Measurements from ENCODE around the gene LMTK2. TPM values are rescaled to one million over a fixed set of nuclear protein-coding genes. Genes with fewer than 3 reads are reported as not detected.

Gene LMTK2
- 6.9 TPM in 2 replicates for total RNA-seq
- polyA plus RNA-seq, result 5.2 and 5.7 TPM in 2 replicates
- polyA plus RNA-seq (2012), result 3.3 and 3.7 TPM in 2 replicates
- polyA minus RNA-seq (ENCODE audit: low replicate concordance), result 11.0 and 11.9 TPM in 2 replicates

GRCh38 chr7:98106647-98107312 is at the start of gene LMTK2:
Gene LMTK2 (plus strand): TSS chr7:98106862. CDS start chr7:98107178, 316 bp downstream.
- peak within 1 kb of the TSS; percentile 93 for H3K4me2 ChIP-seq (ENCODE audit: extremely low read depth, insufficient read depth, low read length)
- peaks cover 2% of the 10 kb centered on the region for H3K4me1 ChIP-seq (ENCODE audit: control insufficient read depth, extremely low read depth, insufficient read depth, low read length)
- H3K9ac ChIP-seq (ENCODE audit: insufficient read depth, low read length), result peak within 1 kb of the TSS; percentile 86
- peak within 1 kb of the TSS; percentile 69 for H3K27ac ChIP-seq (ENCODE audit: insufficient read depth, low read length)
- H3K4me3 ChIP-seq (replicated peaks in 1 of 4; ENCODE audit: control extremely low read depth in 1 of 4, insufficient read depth in 1 of 4, low read depth in 3 of 4, low read length in 4 of 4), result peak within 1 kb of the TSS; percentile 81 to 93 (median 86)
- peaks cover 8% of the 10 kb centered on the region for H3K79me2 ChIP-seq (ENCODE audit: control insufficient read depth, insufficient read depth, low read length)
- no peaks in the 10 kb centered on the region for H3K27me3 ChIP-seq (ENCODE audit: control insufficient read depth, insufficient read depth, low read length)
- no peaks in the 10 kb centered on the region for H3K36me3 ChIP-seq (ENCODE audit: control insufficient read depth, insufficient read depth, low read length)
- DNase-seq (ENCODE audit: low read depth in 2 of 2), result peak; percentile 82 to 88
- TF ChIP-seq CTCF (conservative IDR thresholded peaks at IDR 0.05 in 1 of 2, IDR thresholded peaks at IDR 0.05 in 1 of 2; ENCODE audit: low read depth in 1 of 2, low read length in 2 of 2) (peak; percentile 80 to 83), EZH2 (IDR thresholded peaks at IDR 0.05; ENCODE audit: low read length, missing control alignments) (no peak)
- no peaks in the 10 kb centered on the region for H4K20me1 ChIP-seq (ENCODE audit: control insufficient read depth, extremely low read depth, insufficient read depth, low read length)
- peak within 1 kb of the TSS; percentile 96 for H2AFZ ChIP-seq (ENCODE audit: low read length)
- no peaks in the 10 kb centered on the region for H3K9me3 ChIP-seq (ENCODE audit: control insufficient read depth, insufficient read depth, low read depth, low read length)

- H3K9me3 ChIP-seq (ENCODE audit: control insufficient read depth, insufficient read depth, low read depth, low read length), result no peaks in the 10 kb centered on the region
- no peak overlapping the region for H3K4me2 ChIP-seq (ENCODE audit: extremely low read depth, insufficient read depth, low read length)
- H3K9ac ChIP-seq (ENCODE audit: insufficient read depth, low read length), result no peak overlapping the region
- H3K27me3 ChIP-seq (ENCODE audit: control insufficient read depth, insufficient read depth, low read length), result no peaks in the 10 kb centered on the region
- no peaks in the 10 kb centered on the region for H4K20me1 ChIP-seq (ENCODE audit: control insufficient read depth, extremely low read depth, insufficient read depth, low read length)
- H3K27ac ChIP-seq (ENCODE audit: insufficient read depth, low read length), result no peak overlapping the region
- DNase-seq (ENCODE audit: low read depth in 2 of 2), result no peak
- no peak overlapping the region for H3K4me3 ChIP-seq (replicated peaks in 1 of 4; ENCODE audit: control extremely low read depth in 1 of 4, insufficient read depth in 1 of 4, low read depth in 3 of 4, low read length in 4 of 4)
- H3K4me1 ChIP-seq (ENCODE audit: control insufficient read depth, extremely low read depth, insufficient read depth, low read length), result no peaks in the 10 kb centered on the region
- H3K36me3 ChIP-seq (ENCODE audit: control insufficient read depth, insufficient read depth, low read length), result no peaks in the 10 kb centered on the region
- H3K79me2 ChIP-seq (ENCODE audit: control insufficient read depth, insufficient read depth, low read length), result no peaks in the 10 kb centered on the region
- TF ChIP-seq EZH2 (IDR thresholded peaks at IDR 0.05; ENCODE audit: low read length, missing control alignments), result no peak
- TF ChIP-seq CTCF (conservative IDR thresholded peaks at IDR 0.05 in 1 of 2, IDR thresholded peaks at IDR 0.05 in 1 of 2; ENCODE audit: low read depth in 1 of 2, low read length in 2 of 2), result no peak
- H2AFZ ChIP-seq (ENCODE audit: low read length), result no peak overlapping the region
These were observed 49.5 kb upstream of the LMTK2 start for GRCh38 chr7:98057157-98057556.

GRCh38 chr7:98058186-98058585 is 48.5 kb upstream of the LMTK2 start:
- Histone ChIP-seq H2AFZ (ENCODE audit: low read length) (no peak overlapping the region), H3K36me3 (ENCODE audit: control insufficient read depth, insufficient read depth, low read length) (no peaks in the 10 kb centered on the region), H3K4me2 (ENCODE audit: extremely low read depth, insufficient read depth, low read length) (no peak overlapping the region), H3K4me3 (replicated peaks in 1 of 4; ENCODE audit: control extremely low read depth in 1 of 4, insufficient read depth in 1 of 4, low read depth in 3 of 4, low read length in 4 of 4) (no peak overlapping the region), H4K20me1 (ENCODE audit: control insufficient read depth, extremely low read depth, insufficient read depth, low read length) (no peaks in the 10 kb centered on the region), H3K27me3 (ENCODE audit: control insufficient read depth, insufficient read depth, low read length) (no peaks in the 10 kb centered on the region), H3K9ac (ENCODE audit: insufficient read depth, low read length) (no peak overlapping the region), H3K27ac (ENCODE audit: insufficient read depth, low read length) (no peak overlapping the region), H3K9me3 (ENCODE audit: control insufficient read depth, insufficient read depth, low read depth, low read length) (no peaks in the 10 kb centered on the region), H3K79me2 (ENCODE audit: control insufficient read depth, insufficient read depth, low read length) (no peaks in the 10 kb centered on the region), H3K4me1 (ENCODE audit: control insufficient read depth, extremely low read depth, insufficient read depth, low read length) (no peaks in the 10 kb centered on the region)
- DNase-seq (ENCODE audit: low read depth in 2 of 2), result no peak
- TF ChIP-seq EZH2 (IDR thresholded peaks at IDR 0.05; ENCODE audit: low read length, missing control alignments) (no peak), CTCF (conservative IDR thresholded peaks at IDR 0.05 in 1 of 2, IDR thresholded peaks at IDR 0.05 in 1 of 2; ENCODE audit: low read depth in 1 of 2, low read length in 2 of 2) (no peak)

Measured in fibroblast of lung (primary cell).